CD4-positive, CD25-positive, alpha-beta regulatory T cell (primary cell): ENCODE data around the gene FGF12. TPM values are rescaled to one million over a fixed set of nuclear protein-coding genes. Genes with fewer than 3 reads are reported as not detected.
A peak's percentile ranks its signal among the peaks of the same experiment; 100 is the strongest.

Experiments
- ATAC-seq, 2 donors: fragments of 150-1000 bp; cut with Tn5 transposase; one replicate each; pipeline ENCODE4 v1.10.0; 2021; ENCODE audit warnings: low read depth in 2 of 2, moderate number of reproducible peaks in 2 of 2, moderate library complexity in 1 of 2
- DNase-seq, 3 donors: peaks; one replicate each; pipeline versions ENCODE4 v3.0.0 to v3.0.0-alpha.2; 2012 to 2022; ENCODE audit warnings: mixed read lengths in 1 of 3
- H3K27ac ChIP-seq: one replicate; pipeline ENCODE4 v1.7.0; 2013; ENCODE audit warnings: mild to moderate bottlenecking, low read length; ENCODE audit not compliant: insufficient read depth, poor library complexity, severe bottlenecking
- H3K27me3 ChIP-seq: one replicate; pipeline ENCODE4 v1.7.0; 2013; ENCODE audit warnings: low read length; ENCODE audit not compliant: control insufficient read depth, insufficient read depth
- H3K36me3 ChIP-seq: one replicate; pipeline ENCODE4 v1.7.0; 2013; ENCODE audit warnings: mild to moderate bottlenecking, low read length, moderate library complexity; ENCODE audit not compliant: control insufficient read depth, insufficient read depth
- H3K4me1 ChIP-seq: 2 replicates; pipeline ENCODE4 v1.7.0; 2013; ENCODE audit warnings: mild to moderate bottlenecking, low read length; ENCODE audit not compliant: insufficient read depth, control insufficient read depth, poor library complexity, severe bottlenecking
- H3K4me3 ChIP-seq: one replicate; pipeline ENCODE4 v1.7.0; 2013; ENCODE audit warnings: low read depth, mild to moderate bottlenecking, low read length, moderate library complexity
- H3K9me3 ChIP-seq, 2 experiments: 1 replicate in 1 of 2; 2 replicates in 1 of 2; pipeline ENCODE4 v1.7.0; 2013; ENCODE audit warnings: low read length in 2 of 2, mild to moderate bottlenecking in 1 of 2, moderate library complexity in 1 of 2; ENCODE audit not compliant: control insufficient read depth in 2 of 2
- H3K27ac Mint-ChIP-seq, 3 donors: one replicate each; pipeline ENCODE4 v1.8.0; 2020 to 2022; ENCODE audit warnings: mild to moderate bottlenecking in 3 of 3, mixed read lengths in 3 of 3, moderate library complexity in 2 of 3
- H3K27me3 Mint-ChIP-seq: one replicate; pipeline ENCODE4 v1.8.0; 2022; ENCODE audit warnings: mild to moderate bottlenecking, mixed read lengths
- H3K36me3 Mint-ChIP-seq: one replicate; pipeline ENCODE4 v1.8.0; 2020; ENCODE audit warnings: mixed read lengths
- H3K4me1 Mint-ChIP-seq, 4 donors: one replicate each; pipeline ENCODE4 v1.8.0; 2020 to 2022; ENCODE audit warnings: mixed read lengths in 4 of 4, mild to moderate bottlenecking in 1 of 4
- H3K4me3 Mint-ChIP-seq, 4 donors: one replicate each; pipeline ENCODE4 v1.8.0; 2020 to 2022; ENCODE audit warnings: mild to moderate bottlenecking in 4 of 4, mixed read lengths in 4 of 4, moderate library complexity in 3 of 4
- H3K9me3 Mint-ChIP-seq, 7 donors: one replicate each; pipeline ENCODE4 v1.8.0; 2020 to 2022; ENCODE audit warnings: mixed read lengths in 7 of 7, mild to moderate bottlenecking in 3 of 7, moderate library complexity in 2 of 7
- polyA plus RNA-seq, 4 donors: library from polyadenylated mRNA; unstranded; fragments of 300-500 nt; fragmentation: Illumina TruSeq; gene quantifications; one replicate each; pipeline ENCODE4 v1.2.3, GENCODE V29; 2021
- total RNA-seq: library from RNA; stranded (reverse); gene quantifications from one replicate; pipeline ENCODE4 v1.2.3, GENCODE V29; 2022

FGF12 gene
- total and polyA plus RNA-seq, 5 donors from 2014 or later: not detected

- no peaks in the 10 kb centered on the region for H3K36me3 ChIP-seq
- Mint-ChIP-seq H3K9me3 (no peaks in the 10 kb centered on the region), H3K27ac (no peak overlapping the region), H3K4me1 (no peaks in the 10 kb centered on the region), H3K4me3 (no peak overlapping the region), H3K27me3 (peaks cover 11% of the 10 kb centered on the region), H3K36me3 (no peaks in the 10 kb centered on the region)
- no peaks in the 10 kb centered on the region for H3K4me1 ChIP-seq
- peaks cover 2% of the 10 kb centered on the region for H3K27me3 ChIP-seq
- no peaks in the 10 kb centered on the region for H3K9me3 ChIP-seq
- ATAC-seq (no peak), DNase-seq (peak in 2 of 3 donors; percentile 16 to 57)
- H3K27ac ChIP-seq: no peak overlapping the region
- H3K4me3 ChIP-seq: no peak overlapping the region
Measured at GRCh38 chr3:192444096-192444790, 283.1 kb downstream of the FGF12 start.

DNA sequence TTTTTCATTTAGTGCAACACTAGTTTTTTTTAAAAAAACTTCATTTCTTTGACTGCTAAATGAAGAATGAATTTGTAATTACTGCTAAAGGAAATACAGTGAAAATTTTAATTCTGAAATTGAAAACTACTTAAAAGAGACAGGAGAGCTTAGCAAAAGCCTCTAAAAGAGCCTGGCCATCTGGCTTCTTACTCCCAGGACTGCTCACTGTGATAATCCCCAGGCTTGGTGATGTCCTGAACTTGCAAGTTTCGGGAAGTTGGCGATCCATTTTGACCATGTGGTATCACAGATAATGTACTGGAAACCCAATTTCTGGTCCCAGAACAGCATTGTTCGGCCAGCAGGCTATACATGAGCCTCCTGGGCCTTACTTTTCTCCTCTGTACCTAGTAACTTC, 292.1 kb downstream of the FGF12 start:
- H3K4me3 Mint-ChIP-seq: no peak overlapping the region
- no peak for ATAC-seq
- Histone ChIP-seq H3K27ac (no peak overlapping the region), H3K9me3 (no peaks in the 10 kb centered on the region), H3K27me3 (no peaks in the 10 kb centered on the region), H3K4me1 (no peaks in the 10 kb centered on the region), H3K4me3 (no peak overlapping the region), H3K36me3 (no peaks in the 10 kb centered on the region)
- peaks cover 0 to 3% (median 0%) of the 10 kb centered on the region in 7 donors for H3K9me3 Mint-ChIP-seq
- DNase-seq: no peak
- peaks cover 11% of the 10 kb centered on the region for H3K27me3 Mint-ChIP-seq
- H3K27ac Mint-ChIP-seq: no peak overlapping the region
- no peaks in the 10 kb centered on the region for H3K4me1 Mint-ChIP-seq
- no peaks in the 10 kb centered on the region for H3K36me3 Mint-ChIP-seq

- Mint-ChIP-seq H3K36me3 (no peaks in the 10 kb centered on the region), H3K9me3 (peaks cover 0 to 3% (median 0%) of the 10 kb centered on the region in 7 donors), H3K27me3 (peaks cover 9% of the 10 kb centered on the region), H3K4me1 (no peaks in the 10 kb centered on the region), H3K4me3 (no peak overlapping the region), H3K27ac (no peak overlapping the region)
- Histone ChIP-seq H3K9me3 (no peaks in the 10 kb centered on the region), H3K4me1 (no peaks in the 10 kb centered on the region), H3K27me3 (no peaks in the 10 kb centered on the region), H3K36me3 (no peaks in the 10 kb centered on the region), H3K27ac (no peak overlapping the region), H3K4me3 (no peak overlapping the region)
- DNase-seq (no peak), ATAC-seq (no peak)
Measured at GRCh38 chr3:192434186-192434585, 293.2 kb downstream of the FGF12 start.

- H3K27me3 ChIP-seq: no peaks in the 10 kb centered on the region
- no peaks in the 10 kb centered on the region for H3K4me1 ChIP-seq
- H3K4me3 ChIP-seq: no peak overlapping the region
- no peak overlapping the region for H3K27ac Mint-ChIP-seq
- H3K4me3 Mint-ChIP-seq: no peak overlapping the region
- H3K36me3 Mint-ChIP-seq: no peaks in the 10 kb centered on the region
- H3K9me3 ChIP-seq: no peaks in the 10 kb centered on the region
- no peak for DNase-seq
- H3K36me3 ChIP-seq: no peaks in the 10 kb centered on the region
- no peaks in the 10 kb centered on the region for H3K4me1 Mint-ChIP-seq
- H3K27me3 Mint-ChIP-seq: peaks cover 5% of the 10 kb centered on the region
- peaks cover 0 to 3% (median 0%) of the 10 kb centered on the region in 7 donors for H3K9me3 Mint-ChIP-seq
- no peak for ATAC-seq
- H3K27ac ChIP-seq: no peak overlapping the region
Measured at GRCh38 chr3:192433704-192434103, 293.6 kb downstream of the FGF12 start.

GRCh38 chr3:192422997-192423342, 304.4 kb downstream of the FGF12 start:
- Histone ChIP-seq H3K9me3 (no peaks in the 10 kb centered on the region), H3K4me1 (no peaks in the 10 kb centered on the region), H3K27ac (no peak overlapping the region), H3K27me3 (no peaks in the 10 kb centered on the region), H3K36me3 (no peaks in the 10 kb centered on the region), H3K4me3 (no peak overlapping the region)
- no peaks in the 10 kb centered on the region for H3K27me3 Mint-ChIP-seq
- DNase-seq: no peak
- ATAC-seq: no peak
- H3K36me3 Mint-ChIP-seq: no peaks in the 10 kb centered on the region
- no peaks in the 10 kb centered on the region for H3K4me1 Mint-ChIP-seq
- no peak overlapping the region for H3K4me3 Mint-ChIP-seq
- H3K27ac Mint-ChIP-seq: no peak overlapping the region
- peaks cover 0 to 4% (median 0%) of the 10 kb centered on the region in 7 donors for H3K9me3 Mint-ChIP-seq

DNA sequence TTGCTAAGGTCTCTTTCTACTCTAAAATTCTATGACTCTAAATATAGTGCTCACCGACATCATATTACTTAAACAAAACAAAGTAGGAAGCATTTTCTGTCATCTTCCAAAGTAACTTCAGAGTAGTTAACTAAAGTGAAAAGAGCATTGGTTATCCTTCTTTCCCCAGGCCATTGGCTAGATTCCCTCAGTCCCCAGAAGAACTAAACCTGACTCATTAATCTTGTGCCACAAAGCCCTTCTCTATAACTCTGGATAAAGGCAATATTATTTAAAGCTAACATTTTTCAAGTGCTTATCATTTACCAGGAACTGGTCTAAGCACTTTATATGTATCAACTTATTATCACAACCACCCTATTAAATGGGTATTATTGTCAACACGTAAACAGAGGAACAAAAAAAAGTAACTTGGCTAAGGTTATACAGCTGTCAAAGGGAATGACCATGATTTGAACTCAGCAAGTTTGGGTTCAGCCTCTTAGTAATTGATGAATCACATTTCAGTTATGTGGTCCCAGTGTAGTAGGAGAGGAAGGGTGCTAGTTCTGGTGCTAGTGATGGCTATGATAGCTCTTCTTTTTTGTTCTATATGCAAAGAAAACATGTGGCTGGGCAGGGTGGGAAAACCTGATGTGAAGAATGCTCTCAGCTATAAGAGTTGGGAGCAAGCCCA, 304.9 kb downstream of the FGF12 start:
- H3K9me3 ChIP-seq: no peaks in the 10 kb centered on the region
- H3K27me3 Mint-ChIP-seq: no peaks in the 10 kb centered on the region
- H3K9me3 Mint-ChIP-seq: peaks cover 0 to 4% (median 0%) of the 10 kb centered on the region in 7 donors
- no peaks in the 10 kb centered on the region for H3K4me1 ChIP-seq
- H3K4me3 Mint-ChIP-seq: no peak overlapping the region
- H3K27ac Mint-ChIP-seq: no peak overlapping the region
- no peaks in the 10 kb centered on the region for H3K4me1 Mint-ChIP-seq
- ATAC-seq (no peak), DNase-seq (no peak)
- no peak overlapping the region for H3K27ac ChIP-seq
- H3K27me3 ChIP-seq: no peaks in the 10 kb centered on the region
- H3K36me3 ChIP-seq: no peaks in the 10 kb centered on the region
- H3K4me3 ChIP-seq: no peak overlapping the region
- no peaks in the 10 kb centered on the region for H3K36me3 Mint-ChIP-seq

DNA sequence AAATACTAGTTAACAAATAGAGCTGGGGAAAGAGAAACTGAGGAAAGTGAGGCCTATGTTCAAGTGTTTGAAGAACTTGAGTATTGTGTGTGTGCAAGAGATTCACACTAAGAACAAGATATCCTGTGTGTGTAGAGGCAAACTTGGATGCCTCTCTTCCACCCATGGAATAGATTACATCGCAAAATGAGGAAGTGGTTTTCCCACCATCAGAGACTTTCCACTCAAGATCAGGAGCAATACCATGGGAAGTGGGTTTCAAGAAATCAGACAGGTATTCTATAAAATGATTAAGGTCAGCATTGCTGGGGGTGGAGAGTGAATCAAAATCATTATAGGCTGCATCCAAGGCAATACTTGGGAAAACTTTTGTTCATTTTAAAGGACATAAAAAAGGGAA, 308.0 kb downstream of the FGF12 start:
- no peaks in the 10 kb centered on the region for H3K4me1 ChIP-seq
- H3K36me3 ChIP-seq: no peaks in the 10 kb centered on the region
- H3K9me3 ChIP-seq: no peaks in the 10 kb centered on the region
- no peaks in the 10 kb centered on the region for H3K36me3 Mint-ChIP-seq
- no peak for DNase-seq
- no peak overlapping the region for H3K27ac ChIP-seq
- no peak overlapping the region for H3K4me3 ChIP-seq
- H3K4me3 Mint-ChIP-seq: no peak overlapping the region
- H3K27ac Mint-ChIP-seq: no peak overlapping the region
- H3K4me1 Mint-ChIP-seq: no peaks in the 10 kb centered on the region
- ATAC-seq: no peak
- H3K27me3 Mint-ChIP-seq: no peaks in the 10 kb centered on the region
- peaks cover 0 to 6% (median 0%) of the 10 kb centered on the region in 7 donors for H3K9me3 Mint-ChIP-seq
- no peaks in the 10 kb centered on the region for H3K27me3 ChIP-seq

GRCh38 chr3:192417559-192418055, 309.7 kb downstream of the FGF12 start:
- no peaks in the 10 kb centered on the region for H3K36me3 ChIP-seq
- H3K27ac ChIP-seq: no peak overlapping the region
- peaks cover 0 to 3% (median 0%) of the 10 kb centered on the region in 7 donors for H3K9me3 Mint-ChIP-seq
- H3K4me1 ChIP-seq: no peaks in the 10 kb centered on the region
- no peaks in the 10 kb centered on the region for H3K9me3 ChIP-seq
- no peak overlapping the region for H3K4me3 Mint-ChIP-seq
- no peaks in the 10 kb centered on the region for H3K4me1 Mint-ChIP-seq
- H3K27me3 Mint-ChIP-seq: no peaks in the 10 kb centered on the region
- no peak overlapping the region for H3K4me3 ChIP-seq
- ATAC-seq: no peak
- no peaks in the 10 kb centered on the region for H3K27me3 ChIP-seq
- H3K36me3 Mint-ChIP-seq: no peaks in the 10 kb centered on the region
- no peak overlapping the region for H3K27ac Mint-ChIP-seq
- no peak for DNase-seq
